GM21723 (cell line): Measurements from ENCODE around the gene SUSD1.
"Not testable (repeated sequence)": the region's sequence is repeated elsewhere in the genome, so short reads cannot be mapped to it uniquely, and the experiment has no call there.

Source experiments
- ATAC-seq: cut with Tn5 transposase; IDR thresholded peaks from one replicate; pipeline ENCODE4 v1.9.1; 2021; ENCODE audit warnings: mild to moderate bottlenecking, moderate library complexity; ENCODE audit not compliant: unreplicated experiment

SUSD1 gene

GRCh38 chr9:112174222-112174964, 704 bp downstream of the SUSD1 start:
- ATAC-seq: peak; percentile 87

DNA sequence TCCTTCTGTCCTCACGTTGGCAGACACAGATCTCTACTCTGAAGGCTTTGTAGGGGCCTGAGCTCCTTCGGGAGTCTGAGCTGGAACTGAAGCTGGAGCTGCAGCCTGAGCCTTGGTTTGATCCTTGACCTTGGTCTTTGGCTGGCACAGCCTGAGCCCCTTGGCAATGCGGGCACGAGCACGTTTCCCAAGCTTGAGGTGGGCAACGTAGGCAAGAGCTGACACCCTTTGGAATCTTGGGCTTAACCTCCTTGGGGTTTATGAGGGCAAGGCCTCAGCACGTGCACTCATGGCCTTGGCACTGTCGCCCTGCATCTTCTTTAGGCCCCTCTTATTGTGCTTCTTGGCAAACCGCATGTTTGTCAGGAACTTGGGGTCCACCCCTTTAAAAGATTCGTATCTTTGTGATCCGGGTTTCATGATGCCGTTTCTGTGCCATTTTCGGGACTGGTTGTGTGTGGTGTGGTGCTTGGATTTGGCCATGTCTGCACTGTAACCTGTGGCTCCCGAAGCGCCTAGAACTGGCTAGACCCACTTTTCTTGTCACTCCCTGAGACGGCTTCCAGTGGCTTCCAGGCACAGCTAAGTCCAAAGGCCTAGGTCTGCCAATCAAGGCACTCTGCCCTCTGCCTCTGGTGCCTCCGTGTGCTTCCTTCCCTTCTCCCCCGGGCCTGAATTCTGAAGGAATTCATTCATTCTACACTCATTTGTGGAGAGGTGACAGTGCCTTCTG, 1.4 kb downstream of the SUSD1 start:
- no peak for ATAC-seq

DNA sequence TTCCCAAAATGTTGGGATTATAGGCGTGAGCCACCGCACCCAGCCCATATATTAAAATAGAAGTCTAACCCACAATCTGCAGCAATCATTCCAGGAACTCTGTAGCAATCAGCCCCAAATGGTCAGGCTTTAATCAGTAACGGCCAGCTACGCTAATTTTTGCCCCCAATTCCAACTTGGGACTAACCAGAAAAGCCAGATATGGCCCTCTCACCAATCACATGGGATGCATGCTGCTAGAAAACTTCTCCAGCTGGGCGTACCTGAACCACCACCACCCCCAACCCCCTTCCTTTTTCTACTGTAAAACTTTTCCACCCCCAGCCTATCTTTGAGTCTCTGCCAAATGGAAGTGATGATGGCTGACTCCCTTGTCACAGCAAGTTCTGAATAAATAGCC, 4.1 kb downstream of the SUSD1 start:
- ATAC-seq: no peak

DNA sequence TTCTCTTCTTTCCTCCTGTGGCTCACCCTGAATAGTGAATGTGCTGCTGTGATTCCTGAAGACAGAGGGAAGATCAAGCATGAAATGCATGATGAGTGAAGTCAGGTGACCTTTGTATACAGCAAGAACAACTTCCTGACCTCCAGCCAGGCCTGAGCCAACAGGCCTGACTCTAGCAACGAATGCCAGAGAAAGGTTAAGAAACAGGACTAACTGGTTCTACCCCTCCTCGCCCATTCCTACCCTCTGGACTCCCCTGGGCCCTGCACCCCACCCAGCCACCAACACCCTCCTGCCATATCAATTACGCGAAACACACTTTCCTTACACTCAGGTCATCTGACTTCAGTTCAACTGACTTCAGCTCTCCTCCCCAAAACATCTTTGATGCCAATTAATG, 4.9 kb downstream of the SUSD1 start:
- no peak for ATAC-seq

DNA sequence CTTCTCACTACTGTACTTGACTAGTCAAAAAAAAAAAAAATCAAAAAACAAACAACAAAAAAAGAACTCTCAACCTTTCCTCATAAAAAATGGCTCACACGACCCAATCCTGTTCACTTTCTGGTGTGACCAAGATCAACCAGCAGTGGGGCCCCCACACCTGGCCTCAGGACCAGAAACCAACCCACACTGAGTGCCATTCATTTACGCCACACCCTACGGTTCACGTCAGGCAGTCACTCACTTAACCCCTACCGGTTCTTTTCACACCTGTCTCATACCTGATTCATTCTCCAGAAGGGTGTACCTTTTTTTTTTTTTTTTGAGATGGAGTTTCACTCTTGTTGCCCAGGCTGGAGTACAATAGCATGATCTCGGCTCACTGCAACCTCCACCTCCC, 5.7 kb downstream of the SUSD1 start:
- no peak for ATAC-seq

GRCh38 chr9:112168197-112168596, 6.9 kb downstream of the SUSD1 start:
- no peak for ATAC-seq

DNA sequence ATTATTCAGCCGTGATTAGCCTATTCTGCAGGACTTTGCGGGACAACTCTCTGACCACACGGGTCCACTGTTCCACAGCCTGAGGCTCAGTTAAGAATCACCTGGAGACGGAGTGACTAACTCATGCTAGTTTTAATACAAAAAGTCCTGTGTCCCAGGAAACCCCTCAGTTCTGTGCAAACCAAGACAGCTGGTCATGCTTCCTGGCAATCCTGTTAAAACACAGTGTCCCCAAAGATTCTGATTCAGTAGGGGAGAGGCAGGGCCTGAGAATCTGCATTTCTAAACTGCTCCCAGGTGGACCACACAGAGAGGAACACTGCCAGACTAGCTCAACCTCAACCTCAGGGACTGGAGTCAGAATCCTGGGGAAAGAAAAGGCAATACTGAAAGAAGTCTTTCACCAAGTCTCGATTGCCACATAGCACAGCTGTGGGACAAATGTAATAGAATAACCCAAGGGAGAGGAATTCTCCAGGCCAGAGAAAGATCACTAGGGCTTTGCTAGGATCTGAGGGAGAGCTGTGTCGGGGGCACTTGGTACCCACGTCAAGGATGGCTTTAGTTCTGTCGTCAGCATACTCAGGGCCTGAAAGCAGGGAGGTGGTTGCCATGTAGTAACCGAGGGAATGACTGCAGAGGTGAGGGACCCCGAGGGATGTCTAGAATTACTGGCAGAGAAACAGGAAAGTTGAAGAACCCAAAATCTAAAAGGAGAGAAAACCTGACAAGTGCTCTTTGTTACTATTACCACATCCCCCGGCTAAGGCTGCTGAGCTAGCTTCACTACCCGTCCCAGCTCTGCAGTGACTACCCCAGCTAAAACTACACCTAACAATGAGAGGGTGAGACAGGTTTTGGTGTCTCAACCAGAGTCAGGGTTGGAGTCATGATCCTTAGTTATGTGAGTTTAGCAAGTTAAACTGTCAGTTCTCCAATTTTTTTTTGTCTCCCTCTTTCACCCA, 8.6 kb downstream of the SUSD1 start:
- no peak for ATAC-seq

- ATAC-seq: no peak
Observed at GRCh38 chr9:112162621-112163413, 12.3 kb downstream of the SUSD1 start.

DNA sequence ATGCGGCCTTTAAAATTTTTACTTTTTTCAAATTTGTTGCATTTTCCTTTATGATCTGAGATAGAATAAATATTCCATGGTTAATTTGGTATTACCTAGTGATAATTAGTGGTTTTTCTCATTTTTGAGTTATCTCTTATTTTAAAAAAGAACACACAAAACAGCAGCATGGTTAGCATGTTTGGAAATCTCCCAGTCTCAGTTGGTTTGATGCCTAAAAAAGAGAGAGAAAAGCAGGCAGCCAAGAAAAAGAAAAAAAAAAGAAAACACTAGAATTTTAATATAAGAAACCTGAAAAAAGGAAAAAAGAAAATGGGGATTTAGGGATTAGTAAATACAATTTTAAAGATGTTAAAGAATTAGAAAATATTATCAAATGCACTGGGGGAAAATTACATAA, 15.3 kb downstream of the SUSD1 start:
- ATAC-seq: no peak

DNA sequence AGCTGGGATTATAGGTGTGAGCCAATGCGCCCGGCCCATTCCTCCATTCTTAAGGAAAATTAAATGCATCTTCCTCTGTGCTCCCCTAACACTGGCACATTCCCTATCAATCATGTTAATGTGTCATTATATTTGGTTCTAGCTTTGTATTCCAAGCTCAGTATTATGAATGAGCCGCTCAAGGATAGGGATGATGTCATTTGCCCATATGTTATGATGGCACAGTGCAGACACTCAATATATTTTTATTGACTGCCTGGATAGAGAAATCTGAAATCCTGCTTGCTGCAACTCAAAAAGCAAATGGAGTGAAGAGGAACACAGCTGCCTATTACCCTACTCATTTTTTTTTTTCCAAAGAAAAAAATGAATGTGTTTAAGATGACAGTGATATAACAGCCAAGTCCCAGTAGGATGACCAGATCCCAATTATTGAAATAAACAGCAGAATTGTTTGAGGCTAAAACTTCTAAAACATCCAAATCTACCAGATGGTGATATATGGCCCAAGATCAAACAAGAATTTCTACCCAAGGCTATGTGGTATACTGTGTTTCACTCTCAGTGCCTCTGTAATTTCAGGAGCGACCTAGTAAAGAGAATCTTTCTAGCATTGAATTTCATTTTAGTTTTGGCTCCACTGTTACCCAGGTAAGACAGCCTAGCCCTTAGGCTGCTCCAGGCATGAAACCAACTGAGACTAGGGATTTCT, 16.3 kb downstream of the SUSD1 start:
- ATAC-seq: no peak

DNA sequence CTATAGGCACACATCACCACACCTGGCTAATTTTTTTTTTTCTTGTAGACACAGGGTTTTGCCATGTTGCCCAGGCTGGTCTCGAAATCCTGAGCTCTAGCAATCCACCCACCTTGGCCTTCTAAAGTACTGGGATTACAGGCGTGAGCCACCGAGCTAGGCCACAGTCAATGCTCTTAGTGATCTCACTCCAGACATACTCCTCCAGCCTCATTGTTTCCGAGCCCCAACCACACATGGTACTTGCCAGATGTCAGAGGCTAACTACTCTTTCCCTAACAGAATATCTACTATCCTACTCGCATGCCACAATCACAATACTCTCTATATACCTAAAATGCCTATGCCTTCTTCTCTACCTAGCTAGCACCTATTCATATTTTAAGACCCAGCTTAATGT, 17.1 kb downstream of the SUSD1 start:
- no peak for ATAC-seq

DNA sequence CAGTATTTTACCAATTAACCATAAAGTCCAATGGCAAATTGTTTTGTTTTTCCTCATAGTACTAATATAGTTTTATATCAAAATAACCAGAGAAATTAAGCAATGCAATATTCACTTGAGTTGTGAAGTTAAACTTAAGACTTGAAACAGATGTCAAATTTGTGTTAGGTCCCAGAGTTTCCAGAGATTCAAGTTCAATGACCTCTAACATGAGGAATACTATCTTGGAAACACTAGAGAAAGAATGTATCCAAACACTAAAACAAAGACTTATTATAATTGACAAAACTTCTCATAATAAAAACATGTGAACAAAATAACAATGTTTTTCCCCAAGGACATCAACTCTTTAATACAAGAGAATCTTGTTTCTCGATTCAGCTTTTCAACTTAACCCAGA, 18.0 kb downstream of the SUSD1 start:
- no peak for ATAC-seq

DNA sequence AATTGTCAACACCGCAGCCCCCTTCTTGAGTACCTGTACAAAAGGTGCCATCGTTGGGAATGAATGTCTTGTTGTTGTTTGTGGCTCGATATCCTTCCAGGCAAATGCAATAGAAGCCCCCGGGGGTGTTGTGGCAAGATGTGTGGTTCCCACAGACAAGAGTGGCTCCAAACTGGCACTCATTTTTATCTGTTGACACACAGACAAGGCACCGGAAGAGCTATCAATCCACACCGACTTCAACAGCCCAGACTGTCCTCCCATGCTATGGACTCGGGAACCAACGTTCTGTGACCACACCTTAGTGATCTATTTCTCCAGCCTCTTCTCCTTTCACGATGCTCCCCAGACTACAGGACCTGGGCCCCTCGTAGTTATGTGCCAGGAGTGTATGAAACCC, 25.9 kb downstream of the SUSD1 start:
- no peak for ATAC-seq

DNA sequence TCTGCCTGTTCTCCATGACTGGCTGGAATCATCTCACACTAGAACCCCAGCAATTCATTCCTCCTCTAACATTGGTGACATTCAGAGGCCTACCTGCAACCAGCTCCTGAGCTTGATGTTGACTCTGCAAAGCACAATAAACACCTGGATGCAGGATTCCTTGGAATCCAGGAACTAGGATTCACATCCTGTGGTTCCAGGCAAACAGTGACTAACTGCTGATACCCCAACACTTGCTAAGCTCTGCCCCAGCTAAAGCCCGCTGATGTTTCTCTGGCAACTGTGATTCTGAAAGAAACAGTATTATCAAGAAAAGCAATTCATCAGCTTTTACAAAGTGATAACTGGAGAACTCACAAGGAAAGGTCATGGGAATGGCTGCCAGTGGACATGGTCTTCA, 29.2 kb downstream of the SUSD1 start:
- ATAC-seq: no peak

DNA sequence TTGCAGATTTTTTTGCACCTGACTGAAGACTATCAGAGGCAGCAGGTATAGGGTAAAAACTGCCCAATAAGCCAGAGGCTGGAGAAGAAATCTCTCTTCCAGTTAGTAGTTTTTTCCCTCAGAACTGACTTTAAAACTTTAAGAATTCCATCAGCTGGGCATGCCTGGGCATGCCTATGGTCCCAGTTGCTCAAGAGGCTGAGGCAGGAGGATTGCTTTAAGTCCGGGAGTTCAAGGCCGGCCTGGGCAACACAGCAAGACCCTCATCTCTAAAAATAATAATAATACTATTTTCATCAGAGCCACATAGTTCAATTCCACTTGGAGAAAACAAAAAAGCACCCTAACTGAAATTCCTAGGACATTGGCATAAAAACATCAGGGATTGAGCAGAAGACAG, 30.3 kb downstream of the SUSD1 start:
- ATAC-seq: no peak

DNA sequence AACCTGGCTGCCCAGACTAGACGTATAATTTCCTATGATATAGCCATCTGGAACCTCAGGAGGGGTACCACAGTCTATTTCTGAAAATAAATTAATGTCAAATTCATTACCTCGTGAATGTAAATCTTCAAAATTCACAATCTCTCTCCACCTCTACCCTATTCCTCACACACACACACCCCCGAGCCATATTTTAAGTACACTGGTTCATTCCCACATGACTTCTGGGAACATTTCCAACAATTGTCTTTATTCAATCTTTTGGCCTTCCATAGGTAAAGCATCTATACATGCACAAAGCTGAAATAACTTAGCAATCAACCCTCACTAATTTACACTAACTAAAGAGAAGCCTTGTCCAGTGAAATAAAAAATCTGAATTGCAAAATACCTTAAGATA, 32.7 kb downstream of the SUSD1 start:
- no peak for ATAC-seq

DNA sequence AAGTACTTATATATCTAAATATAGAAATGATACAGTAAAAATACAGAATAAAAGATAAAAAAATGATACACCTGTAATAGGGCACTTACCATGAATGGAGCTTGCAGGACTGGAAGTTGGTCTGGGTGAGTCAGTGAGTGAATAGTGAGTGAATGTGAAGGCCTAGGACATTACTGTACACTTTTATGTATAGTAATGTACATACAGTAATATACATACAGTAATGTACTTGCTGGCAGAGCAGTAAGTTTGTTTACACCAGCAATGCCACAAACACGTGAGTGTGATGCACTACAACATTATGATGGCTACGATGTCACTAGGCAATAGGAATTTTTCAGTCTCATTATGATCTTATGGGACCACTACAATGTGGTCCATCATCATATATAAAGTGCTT, 34.2 kb downstream of the SUSD1 start:
- peak; percentile 21 for ATAC-seq

DNA sequence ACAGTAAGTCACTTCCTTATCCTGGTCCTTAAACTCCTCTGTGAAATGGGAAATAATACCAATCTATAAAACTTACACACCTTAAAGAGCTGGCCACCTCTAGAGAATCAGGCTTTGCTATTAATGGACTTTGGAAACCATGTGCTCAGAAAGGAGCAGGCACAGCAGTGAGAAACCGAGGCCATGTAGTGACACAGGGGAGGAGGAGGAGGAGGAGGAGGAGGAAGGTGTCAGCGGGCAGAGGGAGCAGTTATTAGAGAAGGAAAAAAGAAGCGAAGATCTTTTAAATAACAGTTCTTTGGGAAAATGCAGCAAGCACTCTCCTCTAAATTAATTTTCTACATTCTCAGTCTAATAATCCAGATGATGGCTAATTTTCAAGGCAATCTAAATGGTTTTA, 38.0 kb downstream of the SUSD1 start:
- no peak for ATAC-seq

GRCh38 chr9:112135706-112136105, 39.4 kb downstream of the SUSD1 start:
- ATAC-seq: no peak

GRCh38 chr9:112133806-112134205, 41.3 kb downstream of the SUSD1 start:
- ATAC-seq: not testable (repeated sequence)
